Natural killer cell (primary cell): ENCODE measurements around the gene COL23A1. TPM values are rescaled to one million over a fixed set of nuclear protein-coding genes. Genes with fewer than 3 reads are reported as not detected.

ENCODE experiments used
- ATAC-seq, 3 donors: fragments of 150-1000 bp in 2 of 3; fragments of 200-7000 bp in 1 of 3; cut with Tn5 transposase; 1 replicate in 1 of 3; 2 replicates in 2 of 3; pipeline ENCODE4 v1.10.0; 2021; ENCODE audit warnings: mild to moderate bottlenecking in 2 of 3, moderate library complexity in 2 of 3
- DNase-seq, 2 donors: peaks; one replicate each; pipeline versions ENCODE4 v3.0.0 to v3.0.0-alpha.2; 2013 to 2021; ENCODE audit warnings: mixed read lengths in 1 of 2
- H3K27ac ChIP-seq: one replicate; pipeline ENCODE4 v1.5.1; 2013; ENCODE audit warnings: mild to moderate bottlenecking, low read length
- H3K27me3 ChIP-seq: one replicate; pipeline ENCODE4 v1.6.1; 2013; ENCODE audit warnings: low read length; ENCODE audit not compliant: control insufficient read depth, insufficient read depth
- H3K36me3 ChIP-seq: one replicate; pipeline ENCODE4 v1.6.1; 2013; ENCODE audit warnings: low read length; ENCODE audit not compliant: control insufficient read depth, insufficient read depth
- H3K4me1 ChIP-seq: one replicate; pipeline ENCODE4 v1.6.1; 2013; ENCODE audit warnings: low read length; ENCODE audit not compliant: control insufficient read depth, insufficient read depth
- H3K4me3 ChIP-seq: one replicate; pipeline ENCODE4 v1.5.1; 2013; ENCODE audit warnings: low read length
- H3K9me3 ChIP-seq: one replicate; pipeline ENCODE4 v1.6.1; 2013; ENCODE audit warnings: low read length; ENCODE audit not compliant: control insufficient read depth, insufficient read depth
- H3K27ac Mint-ChIP-seq, 2 donors: one replicate each; pipeline ENCODE4 v1.8.0; 2022; ENCODE audit warnings: mild to moderate bottlenecking in 2 of 2, mixed read lengths in 2 of 2, moderate library complexity in 1 of 2
- H3K27me3 Mint-ChIP-seq, 2 donors: one replicate each; pipeline ENCODE4 v1.8.0; 2022; ENCODE audit warnings: low read depth in 2 of 2, mixed read lengths in 2 of 2
- H3K36me3 Mint-ChIP-seq: one replicate; pipeline ENCODE4 v1.8.0; 2022; ENCODE audit warnings: mixed read lengths
- H3K4me1 Mint-ChIP-seq, 2 donors: one replicate each; pipeline ENCODE4 v1.8.0; 2022; ENCODE audit warnings: mixed read lengths in 2 of 2
- H3K4me3 Mint-ChIP-seq: one replicate; pipeline ENCODE4 v1.8.0; 2022; ENCODE audit warnings: mild to moderate bottlenecking, moderate library complexity, mixed read lengths
- H3K9me3 Mint-ChIP-seq, 2 donors: one replicate each; pipeline ENCODE4 v1.8.0; 2022; ENCODE audit warnings: mixed read lengths in 2 of 2
- CTCF ChIP-seq: fragments of 200-600 bp; IDR thresholded peaks from one replicate; pipeline ENCODE4 v1.8.0; 2022; ENCODE audit warnings: antibody characterized with exemption
- WGBS: methylation state at CpG from one replicate; pipeline ENCODE4 v1.1.7; 2013; ENCODE audit warnings: missing lambda C conversion rate; ENCODE audit not compliant: insufficient coverage; 5-methylcytosine and 5-hydroxymethylcytosine counted together
- intact Hi-C: fragments of 100-400 bp; cut with micrococcal nuclease; formaldehyde crosslinking; loops from one replicate; pipeline ENCODE4 v1.14.2; 2022
- total RNA-seq, 4 donors: library from RNA; stranded (reverse); fragments of 120-200 nt in 1 of 4; gene quantifications; one replicate each; pipeline versions ENCODE4 v1.2.3 to v1.2.4, GENCODE V29; 2013 to 2022

Gene COL23A1
- total RNA-seq, 3 donors from 2014 or later (not counting 1 experiment from before 2014, with no cell fraction given) = 0.15 TPM; not detected in 2

- Histone ChIP-seq H3K27me3 (no peaks in the 10 kb centered on the region), H3K27ac (peak overlapping the region; percentile 66), H3K36me3 (no peaks in the 10 kb centered on the region), H3K9me3 (no peaks in the 10 kb centered on the region), H3K4me3 (peak overlapping the region; percentile 11), H3K4me1 (peaks cover 60% of the 10 kb centered on the region)
- Mint-ChIP-seq H3K27ac (peak overlapping the region; percentile 88 to 89), H3K9me3 (peaks cover 0 to 3% of the 10 kb centered on the region in 2 donors), H3K4me1 (peaks cover 17 to 30% of the 10 kb centered on the region in 2 donors), H3K36me3 (no peaks in the 10 kb centered on the region), H3K4me3 (peak overlapping the region; percentile 84), H3K27me3 (peaks cover 0 to 3% of the 10 kb centered on the region in 2 donors)
- no peak for TF ChIP-seq CTCF
- DNase-seq = peak; percentile 52 to 70
- intact Hi-C loops = no loop called here
- 21% methylated on average over 13 of the region's 13 CpGs for WGBS
- peak; percentile 70 to 80 (median 75) for ATAC-seq
These were observed 340.8 kb downstream of the COL23A1 start for GRCh38 chr5:178249191-178249989.

DNA sequence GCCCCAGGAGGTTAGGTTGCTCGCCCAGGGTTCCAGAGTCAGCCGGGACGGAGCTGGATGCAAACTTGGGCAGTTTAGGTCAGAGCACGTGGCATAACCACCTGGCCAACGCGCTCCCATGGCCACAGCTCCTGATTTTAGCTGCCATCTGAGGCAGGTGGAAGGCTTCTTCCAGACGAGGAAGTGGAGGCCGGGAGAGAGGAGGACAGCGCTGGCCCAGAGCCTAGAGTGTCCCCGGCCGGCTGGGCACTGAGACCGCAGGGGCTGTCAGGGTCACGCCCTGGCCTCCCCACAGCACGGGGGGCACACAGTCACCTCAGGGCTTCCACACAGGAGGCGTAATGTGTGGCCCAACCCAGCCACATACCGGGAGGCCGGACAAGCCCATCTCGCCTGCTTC is 341.4 kb downstream of the COL23A1 start:
- TF ChIP-seq CTCF = no peak
- H3K4me1 Mint-ChIP-seq = peaks cover 17 to 30% of the 10 kb centered on the region in 2 donors
- Histone ChIP-seq H3K4me3 (peak overlapping the region; percentile 11), H3K27ac (peak overlapping the region; percentile 66), H3K4me1 (peaks cover 65% of the 10 kb centered on the region), H3K36me3 (no peaks in the 10 kb centered on the region), H3K9me3 (no peaks in the 10 kb centered on the region), H3K27me3 (no peaks in the 10 kb centered on the region)
- H3K9me3 Mint-ChIP-seq = peaks cover 0 to 3% of the 10 kb centered on the region in 2 donors
- H3K4me3 Mint-ChIP-seq = no peak overlapping the region
- peak overlapping the region in 1 of 2 donors; percentile 89 for H3K27ac Mint-ChIP-seq
- no peak for DNase-seq
- no peaks in the 10 kb centered on the region for H3K36me3 Mint-ChIP-seq
- 52% methylated on average over 18 of the region's 18 CpGs for WGBS
- intact Hi-C loops = no loop called here
- ATAC-seq = no peak
- H3K27me3 Mint-ChIP-seq = peaks cover 0 to 3% of the 10 kb centered on the region in 2 donors

DNA sequence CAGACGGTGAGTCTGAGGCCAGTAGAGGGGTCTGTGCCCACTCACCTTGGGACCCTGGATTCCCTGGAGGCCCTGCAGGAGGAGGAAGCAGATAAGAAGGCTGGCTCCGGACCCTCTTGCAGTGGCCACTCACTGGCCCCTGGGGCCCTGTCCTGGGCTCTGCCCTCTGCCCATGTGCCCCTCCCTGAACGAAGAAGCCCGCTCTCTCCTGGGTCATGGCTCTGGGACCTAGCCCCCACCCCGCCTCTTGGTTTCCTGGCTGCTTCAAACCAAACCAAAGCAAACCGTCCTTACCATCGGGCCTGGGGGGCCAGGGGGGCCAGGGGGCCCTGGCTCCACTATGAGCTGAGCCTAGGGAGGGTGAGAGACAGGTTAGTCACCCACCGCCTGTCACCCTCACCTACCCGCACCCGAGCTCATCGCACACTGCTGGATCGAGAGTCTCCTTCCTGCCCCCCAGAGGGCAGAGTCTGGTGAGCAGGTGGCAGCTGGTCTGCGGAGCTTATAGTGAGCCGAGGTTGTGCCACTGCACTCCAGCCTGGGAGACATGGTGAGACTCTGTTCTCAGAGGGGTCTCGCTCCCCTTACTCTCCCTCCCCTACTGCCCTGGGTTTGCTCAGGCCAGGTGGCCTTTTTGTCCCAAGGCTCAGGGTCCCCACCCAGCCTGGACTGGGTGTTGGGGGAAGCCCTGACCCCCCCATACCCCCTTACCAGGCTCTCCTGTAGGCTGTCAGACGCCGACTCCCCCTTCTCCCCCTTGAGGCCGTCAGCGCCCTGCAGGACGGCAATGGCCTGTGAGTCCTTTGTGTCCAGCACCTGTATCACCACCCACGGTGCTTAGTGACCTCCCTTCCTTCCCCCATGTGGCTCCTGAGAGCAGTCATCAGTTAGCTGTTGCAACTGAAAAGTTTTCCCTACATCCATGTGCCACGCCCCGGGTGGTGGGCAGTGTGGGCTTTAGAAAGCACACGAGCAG is 342.4 kb downstream of the COL23A1 start:
- peaks cover 0 to 3% of the 10 kb centered on the region in 2 donors for H3K9me3 Mint-ChIP-seq
- peaks cover 17 to 30% of the 10 kb centered on the region in 2 donors for H3K4me1 Mint-ChIP-seq
- no peak overlapping the region for H3K4me3 Mint-ChIP-seq
- no peaks in the 10 kb centered on the region for H3K36me3 Mint-ChIP-seq
- no peaks in the 10 kb centered on the region for H3K27me3 ChIP-seq
- intact Hi-C loops = no loop called here
- ATAC-seq = peak; percentile 58 to 65 (median 61)
- peak in 1 of 2 donors; percentile 44 for DNase-seq
- no peak overlapping the region for H3K27ac ChIP-seq
- peaks cover 72% of the 10 kb centered on the region for H3K4me1 ChIP-seq
- H3K27me3 Mint-ChIP-seq = peaks cover 0 to 3% of the 10 kb centered on the region in 2 donors
- H3K9me3 ChIP-seq = no peaks in the 10 kb centered on the region
- no peak for TF ChIP-seq CTCF
- H3K27ac Mint-ChIP-seq = peak overlapping the region in 1 of 2 donors; percentile 51
- H3K4me3 ChIP-seq = no peak overlapping the region
- H3K36me3 ChIP-seq = no peaks in the 10 kb centered on the region
- 51% methylated on average over 24 of the region's 24 CpGs for WGBS
